ENCODE measurements around the gene ACYP1.

The ACYP1 gene

GRCh38 chr14:75025876-75026275 is 37.9 kb downstream of the ACYP1 start:
- DNase-seq = no peak

GRCh38 chr14:75025082-75025481 is 38.7 kb downstream of the ACYP1 start:
- DNase-seq = no peak

GRCh38 chr14:75023108-75023507 is 40.7 kb downstream of the ACYP1 start:
- DNase-seq = no peak

GRCh38 chr14:75022655-75023054 is 41.2 kb downstream of the ACYP1 start:
- peak; percentile 73 for DNase-seq

GRCh38 chr14:75018694-75019093 is 45.1 kb downstream of the ACYP1 start:
- DNase-seq = peak; percentile 58

- DNase-seq = no peak
Measured at GRCh38 chr14:75016815-75017214, 47.0 kb downstream of the ACYP1 start.

GRCh38 chr14:75015496-75015895 is 48.3 kb downstream of the ACYP1 start:
- DNase-seq = no peak

GRCh38 chr14:75013290-75013689 is 50.5 kb downstream of the ACYP1 start:
- no peak for DNase-seq

- DNase-seq = peak; percentile 57
Measured at GRCh38 chr14:75011356-75011994, 52.3 kb downstream of the ACYP1 start.

GRCh38 chr14:75010472-75011093 is 53.2 kb downstream of the ACYP1 start:
- DNase-seq = no peak

GRCh38 chr14:75009176-75009575 is 54.6 kb downstream of the ACYP1 start:
- no peak for DNase-seq

- no peak for DNase-seq
Measured at GRCh38 chr14:75005357-75005756, 58.5 kb downstream of the ACYP1 start.

GRCh38 chr14:75003250-75004027 is 60.4 kb downstream of the ACYP1 start:
- no peak for DNase-seq
